Measurements from ENCODE around the gene USB1.

The USB1 gene

GRCh38 chr16:58018803-58019202 is 17.6 kb downstream of the USB1 start:
- DNase-seq (ENCODE audit: low spot score) = no peak

GRCh38 chr16:58019866-58020538 is 18.8 kb downstream of the USB1 start:
- no peak for DNase-seq (ENCODE audit: low spot score)

GRCh38 chr16:58020628-58021521 is 19.7 kb downstream of the USB1 start:
- DNase-seq (ENCODE audit: low spot score) = no peak

- no peak for DNase-seq (ENCODE audit: low spot score)
Measured at GRCh38 chr16:58021661-58022551, 20.7 kb downstream of the USB1 start.

GRCh38 chr16:58022601-58023371 is 21.6 kb downstream of the USB1 start:
- DNase-seq (ENCODE audit: low spot score) = no peak

GRCh38 chr16:58024486-58025350 is 23.5 kb downstream of the USB1 start:
- peak; percentile 89 for DNase-seq (ENCODE audit: low spot score)

- peak; percentile 72 for DNase-seq (ENCODE audit: low spot score)
Measured at GRCh38 chr16:58025351-58026138, 24.3 kb downstream of the USB1 start, which contains the start of gene MMP15. Gene MMP15 (plus strand): TSS chr16:58025754. CDS start chr16:58026351, 597 bp downstream.

GRCh38 chr16:58026139-58026704 is 25.0 kb downstream of the USB1 start:
- DNase-seq (ENCODE audit: low spot score) = no peak

GRCh38 chr16:58026705-58027160 is 25.5 kb downstream of the USB1 start:
- no peak for DNase-seq (ENCODE audit: low spot score)

GRCh38 chr16:58027161-58027915 is 26.1 kb downstream of the USB1 start:
- DNase-seq (ENCODE audit: low spot score) = peak; percentile 78

- DNase-seq (ENCODE audit: low spot score) = no peak
Measured at GRCh38 chr16:58027916-58028455, 26.8 kb downstream of the USB1 start.

- DNase-seq (ENCODE audit: low spot score) = no peak
Measured at GRCh38 chr16:58028541-58029070, 27.4 kb downstream of the USB1 start.

GRCh38 chr16:58029410-58029809 is 28.2 kb downstream of the USB1 start:
- DNase-seq (ENCODE audit: low spot score) = no peak

- DNase-seq (ENCODE audit: low spot score) = no peak
Measured at GRCh38 chr16:58030136-58030840, 29.1 kb downstream of the USB1 start.

- DNase-seq (ENCODE audit: low spot score) = no peak
Measured at GRCh38 chr16:58031016-58031800, 30.0 kb downstream of the USB1 start.

GRCh38 chr16:58032710-58033293 is 31.6 kb downstream of the USB1 start:
- peak; percentile 72 for DNase-seq (ENCODE audit: low spot score)
